Tibial nerve (tissue), 3 donors: Measurements from ENCODE around the gene SLC48A1.
"Not testable (repeated sequence)": the region's sequence is repeated elsewhere in the genome, so short reads cannot be mapped to it uniquely, and the experiment has no call there.

Source experiments
- POLR2A ChIP-seq, 2 donors: fragments of 450-650 bp; IDR thresholded peaks; one replicate each; pipeline ENCODE4 v1.6.1; 2017; ENCODE audit warnings: antibody characterized with exemption in 2 of 2, mild to moderate bottlenecking in 2 of 2, moderate library complexity in 2 of 2
- TF ChIP-seq, protein P1 (sequence below), 5 experiments: fragments of 200-600 bp in 3 of 5; fragments of 450-650 bp in 2 of 5; sonication (generic) in 3 of 5; IDR thresholded peaks; one replicate each; pipeline ENCODE4 v1.5.1; 2016 to 2019; ENCODE audit warnings: antibody characterized with exemption in 5 of 5, mild to moderate bottlenecking in 3 of 5, moderate library complexity in 2 of 5

- TF ChIP-seq, protein P1, sequence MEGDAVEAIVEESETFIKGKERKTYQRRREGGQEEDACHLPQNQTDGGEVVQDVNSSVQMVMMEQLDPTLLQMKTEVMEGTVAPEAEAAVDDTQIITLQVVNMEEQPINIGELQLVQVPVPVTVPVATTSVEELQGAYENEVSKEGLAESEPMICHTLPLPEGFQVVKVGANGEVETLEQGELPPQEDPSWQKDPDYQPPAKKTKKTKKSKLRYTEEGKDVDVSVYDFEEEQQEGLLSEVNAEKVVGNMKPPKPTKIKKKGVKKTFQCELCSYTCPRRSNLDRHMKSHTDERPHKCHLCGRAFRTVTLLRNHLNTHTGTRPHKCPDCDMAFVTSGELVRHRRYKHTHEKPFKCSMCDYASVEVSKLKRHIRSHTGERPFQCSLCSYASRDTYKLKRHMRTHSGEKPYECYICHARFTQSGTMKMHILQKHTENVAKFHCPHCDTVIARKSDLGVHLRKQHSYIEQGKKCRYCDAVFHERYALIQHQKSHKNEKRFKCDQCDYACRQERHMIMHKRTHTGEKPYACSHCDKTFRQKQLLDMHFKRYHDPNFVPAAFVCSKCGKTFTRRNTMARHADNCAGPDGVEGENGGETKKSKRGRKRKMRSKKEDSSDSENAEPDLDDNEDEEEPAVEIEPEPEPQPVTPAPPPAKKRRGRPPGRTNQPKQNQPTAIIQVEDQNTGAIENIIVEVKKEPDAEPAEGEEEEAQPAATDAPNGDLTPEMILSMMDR (IDR thresholded peaks at IDR 0.05): not testable (repeated sequence)
- TF ChIP-seq POLR2A (IDR thresholded peaks at IDR 0.05): not testable (repeated sequence)
These were observed 36.5 kb downstream of the SLC48A1 start for GRCh38 chr12:47809518-47809917.
